ENCODE measurements around the gene DMRTC2. TPM values are rescaled to one million over a fixed set of nuclear protein-coding genes. Genes with fewer than 3 reads are reported as not detected.

The DMRTC2 gene
- total RNA-seq, 1 experiment from 2014 or later: not detected

- no peak overlapping the region for H2AFZ ChIP-seq (ENCODE audit: low read depth, low read length, poor library complexity, severe bottlenecking)
- no peaks in the 10 kb centered on the region for H3K4me1 ChIP-seq (ENCODE audit: control insufficient read depth in 1 of 2, insufficient read depth in 2 of 2, low read length in 2 of 2)
- no peak for ATAC-seq
- RAD21 ChIA-PET (ENCODE audit: low non-redundant PET in 1 of 2, low total read pairs in 2 of 2, uncharacterized antibody in 2 of 2, unreplicated experiment in 2 of 2): no interaction called here
- H3K36me3 ChIP-seq (ENCODE audit: control insufficient read depth in 1 of 2, insufficient read depth in 2 of 2, low read length in 2 of 2): no peaks in the 10 kb centered on the region
- TF ChIP-seq ZNF274 (IDR thresholded peaks at IDR 0.05; ENCODE audit: low read depth, low read length) (no peak), REST (IDR thresholded peaks at IDR 0.05; ENCODE audit: low read depth) (no peak), SP1 (IDR thresholded peaks at IDR 0.05; ENCODE audit: low read depth) (no peak), TCF7L2 (IDR thresholded peaks at IDR 0.05; ENCODE audit: borderline replicate concordance, extremely low read depth, insufficient read depth, insufficient read length) (no peak), YY1 (IDR thresholded peaks at IDR 0.05; ENCODE audit: extremely low read depth, insufficient replicate concordance, low read depth, low read length) (no peak), ELF1 (IDR thresholded peaks at IDR 0.05; ENCODE audit: borderline replicate concordance, low read depth) (no peak), RAD21 (IDR thresholded peaks at IDR 0.05; ENCODE audit: low read depth) (no peak), POLR2AphosphoS5 (IDR thresholded peaks at IDR 0.05; ENCODE audit: low read depth, low read length) (no peak), SIN3A (IDR thresholded peaks at IDR 0.05; ENCODE audit: low read depth) (no peak), CTCF (IDR thresholded peaks at IDR 0.05 in 2 of 3, conservative IDR thresholded peaks at IDR 0.05 in 1 of 3; ENCODE audit: borderline replicate concordance in 1 of 3, insufficient read depth in 1 of 3, low read depth in 2 of 3, low read length in 2 of 3) (no peak), ZBTB33 (IDR thresholded peaks at IDR 0.05; ENCODE audit: extremely low read depth, insufficient replicate concordance, low read length) (no peak), CEBPB (IDR thresholded peaks at IDR 0.05; ENCODE audit: low read depth) (no peak), CBX3 (IDR thresholded peaks at IDR 0.05; ENCODE audit: low read depth) (no peak), EGR1 (IDR thresholded peaks at IDR 0.05; ENCODE audit: low read depth) (no peak), ZFX (IDR thresholded peaks at IDR 0.05) (no peak), ATF3 (IDR thresholded peaks at IDR 0.05) (no peak), JUND (IDR thresholded peaks at IDR 0.05) (no peak), SRF (IDR thresholded peaks at IDR 0.05; ENCODE audit: low read depth) (no peak), MAX (IDR thresholded peaks at IDR 0.05) (no peak)
- H3K27ac ChIP-seq (ENCODE audit: low read depth, low read length): no peak overlapping the region
- H4K20me1 ChIP-seq (ENCODE audit: insufficient read depth): no peaks in the 10 kb centered on the region
- no peak overlapping the region for H3K4me3 ChIP-seq (replicated peaks in 1 of 2; ENCODE audit: low read depth in 1 of 2, low read length in 2 of 2)
- H3K79me2 ChIP-seq (ENCODE audit: insufficient read depth, low read length): no peaks in the 10 kb centered on the region
- no peaks in the 10 kb centered on the region for H3K9me3 ChIP-seq (ENCODE audit: control insufficient read depth in 1 of 2, insufficient read depth in 1 of 2, low read depth in 1 of 2, low read length in 2 of 2)
- H3K4me2 ChIP-seq (ENCODE audit: low read length): no peak overlapping the region
- CTCF ChIA-PET: interaction anchor here (0.6 kb wide), 1 partner anchor 146 kb away, joined by 3 read pairs; no protein-coding TSS in a partner anchor
- H3K9me2 ChIP-seq (ENCODE audit: insufficient read depth): no peaks in the 10 kb centered on the region
- no peak overlapping the region for H3K9ac ChIP-seq (ENCODE audit: low read length)
- intact Hi-C loops (cut with micrococcal nuclease): loop anchor here (5.0 kb wide), 1 partner anchor 46 kb away; no protein-coding TSS in a partner anchor
- DNase-seq (ENCODE audit: low read depth, low spot score): no peak
- POLR2A ChIA-PET: interaction anchor here (1.4 to 1.9 kb wide), 2 partner anchors 12 to 21 kb away, joined by 3 to 9 read pairs; partner anchors contain the start of gene RPS19
- peaks cover 15% of the 10 kb centered on the region; the same call in 1 of the 2 replicates for H3K27me3 ChIP-seq (ENCODE audit: insufficient read depth, low read length)
- BruUV-seq (replicated peaks): no TSS peak
Measured at GRCh38 chr19:41837981-41838708, 6.7 kb upstream of the DMRTC2 start.

Data from HCT116 (cell line).